Mesenchymal stem cell (in vitro differentiated cells and primary cell): ENCODE results near the gene RHBDF1.

ENCODE experiments used
- DNase-seq: peaks from one replicate; pipeline ENCODE4 v3.0.0-alpha.2; 2013
- H2AFZ ChIP-seq: one replicate; pipeline ENCODE4 v1.6.1; 2013; ENCODE audit warnings: low read depth, mild to moderate bottlenecking, control low read depth, inconsistent platforms, low read length, moderate library complexity
- H2AK5ac ChIP-seq: 2 replicates; pipeline ENCODE4 v1.6.1; 2013; ENCODE audit warnings: low read length, moderate library complexity, mild to moderate bottlenecking, inconsistent platforms; ENCODE audit not compliant: severe bottlenecking
- H2BK120ac ChIP-seq: one replicate; pipeline ENCODE4 v1.6.1; 2013; ENCODE audit warnings: low read depth, mild to moderate bottlenecking, inconsistent platforms, low read length, moderate library complexity
- H2BK12ac ChIP-seq, 2 experiments: one replicate each; pipeline ENCODE4 v1.6.1; 2013; ENCODE audit warnings: inconsistent platforms in 2 of 2, low read length in 2 of 2, mild to moderate bottlenecking in 2 of 2, moderate library complexity in 2 of 2, control low read depth in 1 of 2
- H2BK15ac ChIP-seq: one replicate; pipeline ENCODE4 v1.6.1; 2013; ENCODE audit warnings: mild to moderate bottlenecking, low read depth, inconsistent platforms; ENCODE audit not compliant: poor library complexity, severe bottlenecking
- H2BK5ac ChIP-seq: 2 replicates; pipeline ENCODE4 v1.6.1; 2013; ENCODE audit warnings: low read depth, mild to moderate bottlenecking, low read length, control low read depth, inconsistent platforms; ENCODE audit not compliant: poor library complexity, severe bottlenecking
- H3K14ac ChIP-seq, 2 experiments: one replicate each; pipeline ENCODE4 v1.6.1; 2013; ENCODE audit warnings: inconsistent platforms in 2 of 2, low read length in 2 of 2, control low read depth in 1 of 2, mild to moderate bottlenecking in 1 of 2, moderate library complexity in 1 of 2
- H3K18ac ChIP-seq, 2 experiments: one replicate each; pipeline ENCODE4 v1.6.1; 2013; ENCODE audit warnings: inconsistent platforms in 2 of 2, low read length in 2 of 2, control low read depth in 1 of 2, low read depth in 1 of 2, mild to moderate bottlenecking in 1 of 2
- H3K23ac ChIP-seq, 2 experiments: one replicate each; pipeline ENCODE4 v1.6.1; 2013; ENCODE audit warnings: inconsistent platforms in 2 of 2, low read length in 2 of 2, mild to moderate bottlenecking in 2 of 2, moderate library complexity in 2 of 2, control low read depth in 1 of 2
- H3K27ac ChIP-seq: 2 replicates; pipeline ENCODE4 v1.5.1; 2013; ENCODE audit warnings: mild to moderate bottlenecking, moderate library complexity, low read length, control low read depth, inconsistent platforms; ENCODE audit not compliant: poor library complexity, severe bottlenecking
- H3K27me3 ChIP-seq, 2 experiments: 2 replicates each; pipeline versions ENCODE4 v1.6.1 to v1.7.0; 2013; ENCODE audit warnings: low read length in 2 of 2, mild to moderate bottlenecking in 2 of 2, moderate library complexity in 2 of 2, control low read depth in 1 of 2, inconsistent platforms in 1 of 2; ENCODE audit not compliant: control insufficient read depth in 1 of 2, insufficient read depth in 1 of 2
- H3K36me3 ChIP-seq, 2 experiments: 2 replicates each; pipeline versions ENCODE4 v1.6.1 to v1.7.0; 2013; ENCODE audit warnings: low read length in 2 of 2, control low read depth in 1 of 2, inconsistent platforms in 1 of 2, low read depth in 1 of 2, mild to moderate bottlenecking in 1 of 2; ENCODE audit not compliant: insufficient read depth in 2 of 2, control insufficient read depth in 1 of 2
- H3K4ac ChIP-seq, 2 experiments: one replicate each; pipeline ENCODE4 v1.6.1; 2013; ENCODE audit warnings: inconsistent platforms in 2 of 2, low read length in 2 of 2, mild to moderate bottlenecking in 2 of 2, moderate library complexity in 2 of 2, control low read depth in 1 of 2, low read depth in 1 of 2
- H3K4me1 ChIP-seq: 2 replicates; pipeline ENCODE4 v1.6.1; 2013; ENCODE audit warnings: low read depth, low read length, control low read depth; ENCODE audit not compliant: control insufficient read depth, insufficient read depth
- H3K4me2 ChIP-seq: 2 replicates; pipeline ENCODE4 v1.6.1; 2013; ENCODE audit warnings: low read length, mild to moderate bottlenecking, inconsistent platforms; ENCODE audit not compliant: poor library complexity, severe bottlenecking
- H3K4me3 ChIP-seq, 2 experiments: 2 replicates each; pipeline versions ENCODE4 v1.5.1 to v1.7.0; 2013; ENCODE audit warnings: low read length in 2 of 2, mild to moderate bottlenecking in 2 of 2, control low read depth in 1 of 2, low read depth in 1 of 2; ENCODE audit not compliant: insufficient read depth in 1 of 2
- H3K79me1 ChIP-seq: replicated peaks from 2 replicates; pipeline ENCODE4 v1.6.1; 2013; ENCODE audit warnings: mild to moderate bottlenecking, control low read depth, low read length, inconsistent platforms; ENCODE audit not compliant: poor library complexity, severe bottlenecking
- H3K9ac ChIP-seq: 2 replicates; pipeline ENCODE4 v1.7.0; 2013; ENCODE audit warnings: mild to moderate bottlenecking, low read length, moderate library complexity
- H3K9me3 ChIP-seq: 2 replicates; pipeline ENCODE4 v1.7.0; 2013; ENCODE audit warnings: mild to moderate bottlenecking, low read length; ENCODE audit not compliant: control insufficient read depth
- H4K8ac ChIP-seq: one replicate; pipeline ENCODE4 v1.6.1; 2013; ENCODE audit warnings: inconsistent platforms, mild to moderate bottlenecking, low read length, moderate library complexity
- H4K91ac ChIP-seq: one replicate; pipeline ENCODE4 v1.6.1; 2013; ENCODE audit warnings: mild to moderate bottlenecking, low read length, inconsistent platforms
- WGBS: methylation state at CpG from one replicate; pipeline ENCODE4 v1.1.7; 2013; ENCODE audit warnings: mixed read lengths; 5-methylcytosine and 5-hydroxymethylcytosine counted together

RHBDF1 gene

DNA sequence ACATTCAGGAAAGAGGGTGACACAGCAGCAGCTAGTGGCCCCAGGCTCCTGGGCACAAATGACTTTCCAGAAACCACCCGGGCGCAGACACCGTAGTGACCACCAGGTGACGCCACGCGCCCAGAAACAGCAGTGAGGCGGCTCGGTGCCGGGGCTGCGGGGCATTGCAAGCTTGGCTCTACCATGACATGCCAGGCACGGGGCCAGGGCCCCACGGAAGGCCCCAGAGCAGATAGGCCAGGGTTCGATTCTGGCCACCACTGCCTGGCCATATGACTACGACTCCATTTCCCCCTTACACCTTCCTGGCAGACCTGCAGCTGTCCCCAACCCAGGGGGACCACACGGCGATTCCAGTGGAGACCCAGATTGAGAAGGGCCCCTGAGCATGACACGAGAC is 6.7 kb downstream of the RHBDF1 start:
- WGBS, result 21% methylated on average over 17 of the region's 17 CpGs
- no peak overlapping the region for H3K27ac ChIP-seq

DNA sequence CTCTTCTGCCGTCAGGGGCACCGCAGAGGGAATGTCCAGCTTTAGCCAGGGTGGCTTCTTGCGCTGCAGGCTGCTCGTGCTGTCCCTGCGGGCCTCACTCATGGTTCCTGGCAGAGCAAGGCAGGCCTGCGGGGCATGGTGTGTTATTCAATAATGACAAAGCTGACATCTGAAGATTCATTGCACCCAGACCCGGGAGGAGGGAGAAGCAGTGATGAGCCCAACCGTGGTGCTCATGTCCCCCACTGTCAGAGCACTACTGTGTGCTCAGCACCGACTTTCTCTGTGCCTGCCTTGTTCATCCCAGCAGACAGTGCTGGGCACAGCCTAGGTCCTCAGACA is 7.5 kb downstream of the RHBDF1 start:
- H3K9me3 ChIP-seq, result no peaks in the 10 kb centered on the region
- no peak overlapping the region for H2BK15ac ChIP-seq
- no peak for DNase-seq
- no peak overlapping the region for H3K9ac ChIP-seq
- H3K23ac ChIP-seq, result no peak overlapping the region
- H3K27ac ChIP-seq, result no peak overlapping the region
- H3K14ac ChIP-seq, result no peak overlapping the region
- H2AFZ ChIP-seq, result no peak overlapping the region
- peaks cover 55 to 91% of the 10 kb centered on the region in 2 experiments for H3K36me3 ChIP-seq
- H3K4me3 ChIP-seq, result no peak overlapping the region
- H2BK5ac ChIP-seq, result no peak overlapping the region
- H4K91ac ChIP-seq, result no peak overlapping the region
- H2AK5ac ChIP-seq, result no peak overlapping the region
- no peaks in the 10 kb centered on the region for H3K27me3 ChIP-seq
- H2BK120ac ChIP-seq, result no peak overlapping the region
- peaks cover 52% of the 10 kb centered on the region for H3K4me1 ChIP-seq
- no peak overlapping the region for H3K4ac ChIP-seq
- 95% methylated on average over 9 of the region's 9 CpGs for WGBS
- H3K4me2 ChIP-seq, result no peak overlapping the region
- peaks cover 38% of the 10 kb centered on the region for H3K79me1 ChIP-seq
- no peak overlapping the region for H3K18ac ChIP-seq
- no peak overlapping the region for H2BK12ac ChIP-seq
- H4K8ac ChIP-seq, result no peak overlapping the region

More for the DNA sequence above, 6.7 kb downstream of the RHBDF1 start:
- Histone ChIP-seq H3K18ac (peak overlapping the region; percentile 16 to 48), H2BK120ac (no peak overlapping the region), H3K23ac (no peak overlapping the region), H2BK12ac (peak overlapping the region in 1 of 2 experiments; percentile 19), H3K4me2 (no peak overlapping the region), H3K79me1 (peaks cover 38% of the 10 kb centered on the region), H3K36me3 (peaks cover 46 to 91% of the 10 kb centered on the region in 2 experiments), H3K9me3 (no peaks in the 10 kb centered on the region), H3K4me1 (peaks cover 60% of the 10 kb centered on the region), H3K14ac (peak overlapping the region in 1 of 2 experiments; percentile 36), H3K4ac (peak overlapping the region; percentile 37 to 83), H3K4me3 (no peak overlapping the region), H2AFZ (no peak overlapping the region), H3K9ac (no peak overlapping the region), H4K8ac (no peak overlapping the region), H2AK5ac (no peak overlapping the region), H3K27me3 (no peaks in the 10 kb centered on the region), H2BK15ac (no peak overlapping the region), H2BK5ac (no peak overlapping the region), H4K91ac (peak overlapping the region; percentile 35)
- peak; percentile 73 for DNase-seq

DNA sequence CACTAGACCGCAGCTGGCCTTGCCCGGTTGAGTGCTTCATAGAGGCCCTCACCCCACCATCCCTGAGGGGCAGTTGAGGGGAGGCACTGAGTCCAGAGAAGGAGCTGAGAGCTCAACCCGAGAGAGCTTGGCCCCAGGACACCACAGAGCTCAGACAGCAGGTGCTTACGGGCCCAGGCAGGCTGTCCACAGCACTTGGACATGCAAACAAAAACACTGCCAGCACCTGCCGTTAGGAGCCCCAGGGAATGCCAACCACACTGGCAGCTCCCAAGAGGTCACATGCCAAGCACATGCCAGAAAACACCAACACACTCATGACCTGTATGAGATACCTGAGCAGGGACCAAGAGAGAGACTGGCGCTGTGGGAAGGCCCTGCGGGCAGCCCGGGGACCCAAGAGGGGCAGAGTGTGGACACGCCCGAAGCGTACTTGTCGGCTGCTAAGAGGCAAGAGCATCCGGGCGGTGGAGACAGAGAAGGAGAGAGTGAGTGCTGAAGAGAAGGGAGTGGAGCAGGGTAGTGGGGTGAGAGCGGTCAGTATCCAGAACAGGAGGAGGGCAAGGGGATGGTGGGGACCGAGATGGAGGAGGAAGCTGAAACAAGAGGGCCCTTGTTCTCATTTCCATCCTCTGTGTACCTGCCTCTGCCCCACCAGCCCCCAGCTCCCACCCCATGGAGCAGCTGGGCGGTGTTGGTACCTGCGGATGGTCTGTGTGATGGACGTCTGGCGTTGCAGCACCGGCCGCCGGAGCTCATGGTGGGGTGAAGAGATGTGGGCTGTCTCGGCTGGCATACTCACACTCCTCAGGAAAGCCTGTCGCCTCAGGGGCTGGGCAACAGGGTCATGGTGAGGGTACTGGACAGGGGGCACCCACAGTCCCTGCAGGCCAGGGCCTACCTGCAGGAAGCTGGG is 8.2 kb downstream of the RHBDF1 start:
- Histone ChIP-seq H3K4ac (no peak overlapping the region), H3K27me3 (no peaks in the 10 kb centered on the region), H3K4me2 (no peak overlapping the region), H2BK5ac (no peak overlapping the region), H4K91ac (no peak overlapping the region), H3K4me3 (no peak overlapping the region), H2BK12ac (no peak overlapping the region), H3K4me1 (peaks cover 45% of the 10 kb centered on the region), H3K23ac (no peak overlapping the region), H3K9me3 (no peaks in the 10 kb centered on the region), H2AFZ (no peak overlapping the region), H2BK15ac (no peak overlapping the region), H3K79me1 (peaks cover 42% of the 10 kb centered on the region), H3K18ac (no peak overlapping the region), H3K14ac (no peak overlapping the region), H3K36me3 (peaks cover 61 to 95% of the 10 kb centered on the region in 2 experiments), H3K9ac (no peak overlapping the region), H2BK120ac (no peak overlapping the region), H2AK5ac (no peak overlapping the region), H4K8ac (no peak overlapping the region), H3K27ac (no peak overlapping the region)
- no peak for DNase-seq
- WGBS, result 97% methylated on average over 24 of the region's 25 CpGs

DNA sequence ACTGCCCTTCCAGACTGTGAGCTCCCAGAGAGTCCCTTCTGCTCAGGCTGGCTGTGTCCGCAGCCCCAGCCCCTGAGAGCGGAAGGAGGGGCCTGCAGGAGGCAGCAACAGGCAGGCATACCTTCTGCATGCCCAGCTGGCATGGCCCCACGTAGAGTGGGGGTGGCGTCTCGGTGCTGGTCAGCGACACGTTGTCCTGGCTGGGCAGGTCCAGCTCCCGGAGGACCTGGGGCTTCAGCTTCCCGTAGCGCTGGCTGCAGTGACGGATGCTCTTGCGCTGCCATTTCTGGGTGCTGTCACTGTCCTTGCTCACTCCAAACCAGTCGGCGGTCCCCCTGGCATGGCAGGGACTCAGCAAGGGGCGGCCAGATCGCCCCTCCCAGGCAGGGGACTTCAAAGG is 9.0 kb downstream of the RHBDF1 start:
- H2AFZ ChIP-seq, result no peak overlapping the region
- no peak overlapping the region for H3K14ac ChIP-seq
- H2AK5ac ChIP-seq, result no peak overlapping the region
- H3K9me3 ChIP-seq, result no peaks in the 10 kb centered on the region
- peaks cover 37% of the 10 kb centered on the region for H3K4me1 ChIP-seq
- no peak overlapping the region for H3K4me3 ChIP-seq
- H3K79me1 ChIP-seq, result peaks cover 40% of the 10 kb centered on the region
- H4K91ac ChIP-seq, result no peak overlapping the region
- H3K4me2 ChIP-seq, result no peak overlapping the region
- no peak overlapping the region for H4K8ac ChIP-seq
- H3K23ac ChIP-seq, result no peak overlapping the region
- peaks cover 69 to 95% of the 10 kb centered on the region in 2 experiments for H3K36me3 ChIP-seq
- H2BK12ac ChIP-seq, result no peak overlapping the region
- H3K27me3 ChIP-seq, result no peaks in the 10 kb centered on the region
- DNase-seq, result no peak
- H2BK120ac ChIP-seq, result no peak overlapping the region
- no peak overlapping the region for H2BK5ac ChIP-seq
- H3K4ac ChIP-seq, result no peak overlapping the region
- no peak overlapping the region for H3K18ac ChIP-seq
- no peak overlapping the region for H3K9ac ChIP-seq
- WGBS, result 95% methylated on average over 16 of the region's 16 CpGs
- no peak overlapping the region for H3K27ac ChIP-seq
- H2BK15ac ChIP-seq, result no peak overlapping the region
